ENCODE results near the gene UBALD1.
"Not testable (repeated sequence)": the region's sequence is repeated elsewhere in the genome, so short reads cannot be mapped to it uniquely, and the experiment has no call there.

The UBALD1 gene

GRCh38 chr16:4593086-4593485 lies 21.6 kb downstream of the UBALD1 start:
- no peak for DNase-seq

GRCh38 chr16:4591706-4592470 lies 22.8 kb downstream of the UBALD1 start:
- DNase-seq: no peak

DNA sequence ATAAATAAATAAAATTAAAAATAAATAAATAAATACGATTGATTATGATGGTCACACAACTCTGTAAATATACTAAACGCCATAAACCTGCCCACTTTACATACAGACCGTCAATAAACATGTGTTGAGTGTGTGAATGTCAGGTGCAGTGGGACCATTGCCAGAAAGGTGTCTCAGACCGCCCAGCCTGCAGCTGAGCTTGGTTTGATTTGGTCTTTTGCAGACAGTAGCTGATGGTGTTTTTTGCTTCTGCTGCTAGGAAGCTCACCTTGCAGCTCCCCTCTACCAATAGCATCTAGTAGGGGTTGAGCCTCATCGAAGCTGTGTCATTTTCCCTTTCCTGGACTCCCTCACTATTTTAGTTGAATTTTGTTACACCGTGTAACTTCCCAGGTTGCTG lies 23.5 kb downstream of the UBALD1 start:
- DNase-seq: no peak

- no peak for DNase-seq
These were observed 25.7 kb downstream of the UBALD1 start for GRCh38 chr16:4588961-4589360.

- DNase-seq: no peak
These were observed 26.3 kb downstream of the UBALD1 start for GRCh38 chr16:4588386-4588785.

DNA sequence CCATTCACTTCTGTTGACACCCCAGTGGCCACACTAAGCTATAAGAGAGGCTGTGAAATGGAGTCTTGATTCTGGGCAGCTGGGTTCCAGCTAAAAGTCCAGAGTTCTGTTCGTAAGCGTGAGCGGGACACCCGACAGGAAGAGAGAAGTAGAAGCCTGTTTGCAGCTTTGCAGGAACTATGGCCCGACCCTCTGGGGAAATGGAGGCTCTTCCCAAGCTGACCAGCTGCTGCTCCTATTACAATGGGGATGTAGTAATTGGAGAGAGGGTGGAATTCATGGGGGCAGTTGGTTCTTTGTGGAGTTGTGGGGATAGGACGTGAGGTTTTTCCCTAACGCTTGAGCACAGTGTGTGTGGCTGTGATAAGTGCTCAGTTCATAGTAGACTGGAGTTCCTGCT lies 28.4 kb downstream of the UBALD1 start:
- no peak for DNase-seq

DNA sequence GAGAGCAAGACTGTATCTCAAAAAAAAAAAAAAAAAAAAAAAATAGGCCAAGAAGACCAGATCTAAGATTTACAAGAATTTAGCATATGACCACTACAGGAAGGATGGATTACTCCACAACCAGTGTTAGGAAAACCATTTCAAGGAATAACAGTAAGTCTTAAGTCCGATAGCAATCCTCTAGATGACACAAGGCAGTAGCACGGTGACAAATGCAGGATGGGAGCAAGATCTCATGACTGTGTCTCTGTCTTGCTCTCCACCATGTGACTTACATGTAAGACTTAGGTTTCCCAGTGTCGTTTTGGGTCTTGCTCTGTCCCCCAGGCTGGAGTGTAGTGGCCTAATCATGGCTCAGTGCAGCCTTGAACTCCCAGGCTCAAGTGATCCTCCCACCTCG lies 30.8 kb downstream of the UBALD1 start:
- DNase-seq: no peak

GRCh38 chr16:4580250-4580649 lies 34.4 kb downstream of the UBALD1 start:
- DNase-seq: no peak

- DNase-seq: no peak
These were observed 35.6 kb downstream of the UBALD1 start for GRCh38 chr16:4578961-4579530.

- no peak for DNase-seq
These were observed 38.7 kb downstream of the UBALD1 start for GRCh38 chr16:4576008-4576407.

GRCh38 chr16:4574919-4575705 lies 39.6 kb downstream of the UBALD1 start:
- peak; percentile 28 for DNase-seq

DNA sequence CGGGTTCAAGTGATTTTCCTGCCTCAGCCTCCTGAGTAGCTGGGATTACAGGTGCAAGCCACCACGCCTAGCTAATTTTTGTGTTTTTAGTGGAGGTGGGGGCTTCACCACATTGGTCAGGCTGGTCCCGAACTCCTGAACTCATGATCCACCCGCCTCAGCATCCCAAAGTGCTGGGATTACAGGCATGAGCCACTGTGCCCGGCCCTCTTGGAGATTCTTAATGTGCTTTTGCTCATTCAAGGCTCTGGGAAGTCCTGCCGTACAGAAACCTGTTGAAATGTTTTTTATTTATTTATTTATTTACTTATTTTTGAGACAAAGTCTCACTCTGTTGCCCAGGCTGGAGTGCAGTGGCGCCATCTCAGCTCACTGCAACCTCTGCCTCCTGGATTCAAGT lies 40.8 kb downstream of the UBALD1 start:
- not testable (repeated sequence) for DNase-seq

GRCh38 chr16:4572715-4573114 lies 42.0 kb downstream of the UBALD1 start:
- peak; percentile 23 for DNase-seq

GRCh38 chr16:4570688-4571321 lies 43.9 kb downstream of the UBALD1 start:
- DNase-seq: no peak

- no peak for DNase-seq
These were observed 44.6 kb downstream of the UBALD1 start for GRCh38 chr16:4570086-4570485.

GRCh38 chr16:4566144-4566543 lies 48.5 kb downstream of the UBALD1 start:
- no peak for DNase-seq

- no peak for DNase-seq
These were observed 49.9 kb downstream of the UBALD1 start for GRCh38 chr16:4564661-4565267.

DNA sequence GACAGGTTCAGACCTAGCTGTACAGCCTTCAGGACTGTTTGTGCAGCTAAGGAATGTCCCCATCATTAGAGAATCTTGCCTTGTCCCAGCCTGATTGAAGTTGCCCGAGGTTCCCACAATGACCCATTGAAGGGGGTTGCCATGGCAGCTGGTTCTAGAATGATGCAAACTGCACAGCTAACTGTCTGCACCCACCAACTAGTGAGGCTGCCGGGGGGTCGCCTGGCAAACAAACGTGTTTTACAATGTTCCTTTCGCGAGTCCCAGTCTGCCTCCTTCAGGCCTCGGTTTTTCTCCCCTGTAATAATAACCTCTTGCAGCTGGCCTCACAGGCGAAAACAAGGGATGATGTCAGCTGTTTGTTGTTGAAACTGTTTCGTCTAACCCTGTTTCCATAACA lies 53.1 kb downstream of the UBALD1 start:
- DNase-seq: no peak

All from hematopoietic multipotent progenitor cell treated with erythropoietin and hydrocortisone succinate and interleukin-3 and kit ligand, for 4 days (in vitro differentiated cells).